ENCODE measurements around the gene ZYG11B. TPM values are rescaled to one million over a fixed set of nuclear protein-coding genes. Genes with fewer than 3 reads are reported as not detected.

Gene ZYG11B
- 15.9 TPM for polyA plus RNA-seq (2013, experiment 1 of 2)
- 16.4 TPM for polyA plus RNA-seq (2013, experiment 2 of 2)

DNA sequence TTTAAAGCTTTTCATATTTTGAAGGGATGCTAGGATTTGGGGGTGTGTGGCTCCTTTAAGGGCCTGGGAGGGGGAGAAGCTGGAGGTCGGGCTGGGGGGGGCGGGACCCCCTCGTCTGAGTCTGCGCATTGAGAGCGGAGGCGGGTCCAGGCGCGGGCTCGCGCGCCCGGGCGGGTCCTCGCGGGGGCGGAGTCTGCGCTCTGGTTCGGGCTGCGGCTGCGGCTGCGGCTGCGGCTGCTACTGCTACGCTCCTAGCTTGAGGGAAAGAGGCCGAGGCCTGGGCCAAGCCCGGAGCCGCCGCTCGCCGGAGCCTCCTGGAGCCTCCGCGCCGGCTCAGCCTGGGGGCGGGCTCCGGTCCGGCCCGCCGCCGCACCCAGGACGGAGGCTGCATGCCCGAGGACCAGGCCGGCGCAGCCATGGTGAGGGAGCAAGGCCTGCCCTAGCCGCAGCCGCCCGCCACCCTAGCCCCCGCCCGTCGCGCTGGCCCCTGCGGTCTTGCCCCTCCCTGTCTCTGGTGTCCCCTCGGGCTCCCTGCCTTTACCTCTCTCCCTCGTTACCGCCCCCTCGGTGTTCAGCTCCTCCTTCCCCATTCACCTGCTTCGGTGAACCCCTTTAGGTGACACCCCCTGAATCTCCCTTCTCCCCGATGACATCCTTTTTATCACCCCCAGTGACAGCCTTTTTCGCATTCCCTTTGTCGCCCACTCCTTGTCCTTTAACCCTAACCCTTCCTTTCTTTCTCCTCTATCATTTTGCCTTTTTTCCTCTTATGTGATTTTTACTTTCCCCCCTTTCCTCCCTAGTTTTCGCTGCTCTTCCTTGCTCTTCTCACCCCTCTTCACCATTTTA is at the start of gene ZYG11B:
ZYG11B (plus strand) TSS at position 189 of the 849 bp plus-strand sequence; CDS start at position 390, 201 bp downstream.
- WGBS, 2 donors (ENCODE audit: extremely low coverage in 2 of 2, insufficient read length in 2 of 2, insufficient replicate concordance in 1 of 2), result no CpG with 5 or more reads among the region's 59 CpGs
- peaks cover 0 to 3% (median 0%) of the 10 kb centered on the region in 3 experiments for H3K27me3 ChIP-seq (ENCODE audit: control insufficient read depth in 3 of 3, insufficient read depth in 3 of 3, low read depth in 1 of 3, low read length in 3 of 3)

DNA sequence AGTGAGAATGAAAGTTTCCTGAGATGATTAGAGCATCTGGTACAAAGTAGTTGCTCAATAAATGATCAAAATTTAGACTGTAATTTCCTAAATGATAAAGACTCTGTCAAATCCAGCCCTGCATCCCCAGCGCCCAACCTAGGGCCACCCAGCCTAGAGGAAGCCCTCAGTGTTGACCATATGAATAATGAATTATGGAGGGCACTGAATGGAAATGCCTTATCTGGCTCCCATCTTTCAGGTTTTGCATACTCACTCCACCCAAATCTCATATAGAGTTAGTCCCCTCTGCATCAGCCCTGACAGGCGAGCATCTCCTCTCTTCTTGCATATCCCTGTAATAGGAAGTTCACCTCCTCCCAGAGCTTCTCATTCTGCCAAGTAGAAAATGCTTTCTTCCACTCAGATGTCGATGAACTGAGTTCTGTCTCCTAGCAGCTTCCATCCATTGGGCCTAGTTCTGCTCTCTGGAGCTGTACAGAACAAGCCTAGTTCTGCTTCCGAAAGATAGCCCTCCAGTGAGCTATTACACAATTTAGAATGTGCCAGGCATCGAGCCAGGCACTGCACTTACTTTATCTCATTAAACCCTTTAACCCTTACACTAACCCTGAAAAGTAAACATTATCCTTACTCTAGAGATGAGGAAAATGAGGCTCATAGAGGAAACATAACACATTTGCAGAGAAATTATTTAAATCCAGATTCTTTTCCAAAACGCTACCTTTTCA is 49.0 kb upstream of the ZYG11B start:
- Histone ChIP-seq H3K4me1 (ENCODE audit: control insufficient read depth in 2 of 2, insufficient read depth in 1 of 2, low read depth in 1 of 2, low read length in 2 of 2) (peaks cover 8% of the 10 kb centered on the region in 2 donors), H3K4me2 (ENCODE audit: insufficient read depth, low read length, poor library complexity, severe bottlenecking) (no peak overlapping the region), H4K8ac (ENCODE audit: low read depth, low read length) (no peak overlapping the region), H3K9ac (ENCODE audit: low read depth, low read length, poor library complexity) (no peak overlapping the region), H3K4ac (ENCODE audit: low read length) (no peak overlapping the region), H2BK12ac (ENCODE audit: low read length) (no peak overlapping the region), H3K23ac (ENCODE audit: low read depth, low read length, poor library complexity) (no peak overlapping the region), H2BK5ac (ENCODE audit: low read length) (no peak overlapping the region), H2BK120ac (ENCODE audit: low read depth, low read length) (no peak overlapping the region), H3K4me3 (ENCODE audit: low read length in 2 of 2) (no peak overlapping the region), H3K36me3 (replicated peaks in 1 of 2; ENCODE audit: control insufficient read depth in 2 of 2, insufficient read depth in 2 of 2, low read length in 2 of 2) (no peaks in the 10 kb centered on the region), H2AFZ (ENCODE audit: low read length) (no peak overlapping the region), H3K27ac (replicated peaks; ENCODE audit: low read length) (no peak overlapping the region), H3K27me3 (ENCODE audit: control insufficient read depth in 3 of 3, insufficient read depth in 3 of 3, low read depth in 1 of 3, low read length in 3 of 3) (no peaks in the 10 kb centered on the region), H3K79me1 (ENCODE audit: low read depth, low read length) (no peaks in the 10 kb centered on the region), H3K9me3 (replicated peaks in 1 of 2; ENCODE audit: control insufficient read depth in 2 of 2, insufficient read depth in 1 of 2, low read depth in 1 of 2, low read length in 2 of 2) (no peaks in the 10 kb centered on the region), H3K18ac (ENCODE audit: low read length) (no peak overlapping the region), H4K91ac (ENCODE audit: low read depth, low read length, poor library complexity) (no peak overlapping the region), H2AK5ac (ENCODE audit: low read depth, low read length) (no peak overlapping the region), H2BK15ac (ENCODE audit: low read length) (no peak overlapping the region), H3K14ac (ENCODE audit: low read length) (no peak overlapping the region)
- DNase-seq (ENCODE audit: low spot score), result no peak
- WGBS, 2 donors (ENCODE audit: extremely low coverage in 2 of 2, insufficient read length in 2 of 2, insufficient replicate concordance in 1 of 2), result no CpG with 5 or more reads among the region's 6 CpGs

More for the DNA sequence above, at the start of gene ZYG11B:
- Histone ChIP-seq H3K14ac (ENCODE audit: low read length) (peak within 1 kb of the TSS; percentile 48), H2BK15ac (ENCODE audit: low read length) (no peak within 1 kb of the TSS), H3K27ac (replicated peaks; ENCODE audit: low read length) (peak within 1 kb of the TSS; percentile 86), H2AFZ (ENCODE audit: low read length) (peak within 1 kb of the TSS; percentile 97), H4K91ac (ENCODE audit: low read depth, low read length, poor library complexity) (no peak within 1 kb of the TSS), H3K36me3 (replicated peaks in 1 of 2; ENCODE audit: control insufficient read depth in 2 of 2, insufficient read depth in 2 of 2, low read length in 2 of 2) (peaks cover 0 to 9% of the 10 kb centered on the region in 2 donors), H4K8ac (ENCODE audit: low read depth, low read length) (no peak within 1 kb of the TSS), H3K4me2 (ENCODE audit: insufficient read depth, low read length, poor library complexity, severe bottlenecking) (peak within 1 kb of the TSS; percentile 82), H3K9ac (ENCODE audit: low read depth, low read length, poor library complexity) (peak within 1 kb of the TSS; percentile 96), H3K4ac (ENCODE audit: low read length) (no peak within 1 kb of the TSS), H3K79me1 (ENCODE audit: low read depth, low read length) (peaks cover 1% of the 10 kb centered on the region), H2AK5ac (ENCODE audit: low read depth, low read length) (no peak within 1 kb of the TSS), H3K4me3 (ENCODE audit: low read length in 2 of 2) (peak within 1 kb of the TSS; percentile 85 to 99), H2BK12ac (ENCODE audit: low read length) (no peak within 1 kb of the TSS), H2BK120ac (ENCODE audit: low read depth, low read length) (no peak within 1 kb of the TSS), H3K18ac (ENCODE audit: low read length) (peak within 1 kb of the TSS; percentile 89), H3K23ac (ENCODE audit: low read depth, low read length, poor library complexity) (peak within 1 kb of the TSS; percentile 76), H2BK5ac (ENCODE audit: low read length) (peak within 1 kb of the TSS; percentile 6), H3K4me1 (ENCODE audit: control insufficient read depth in 2 of 2, insufficient read depth in 1 of 2, low read depth in 1 of 2, low read length in 2 of 2) (peaks cover 3 to 4% of the 10 kb centered on the region in 2 donors), H3K9me3 (replicated peaks in 1 of 2; ENCODE audit: control insufficient read depth in 2 of 2, insufficient read depth in 1 of 2, low read depth in 1 of 2, low read length in 2 of 2) (no peaks in the 10 kb centered on the region)
- DNase-seq (ENCODE audit: low spot score), result peak; percentile 85

DNA sequence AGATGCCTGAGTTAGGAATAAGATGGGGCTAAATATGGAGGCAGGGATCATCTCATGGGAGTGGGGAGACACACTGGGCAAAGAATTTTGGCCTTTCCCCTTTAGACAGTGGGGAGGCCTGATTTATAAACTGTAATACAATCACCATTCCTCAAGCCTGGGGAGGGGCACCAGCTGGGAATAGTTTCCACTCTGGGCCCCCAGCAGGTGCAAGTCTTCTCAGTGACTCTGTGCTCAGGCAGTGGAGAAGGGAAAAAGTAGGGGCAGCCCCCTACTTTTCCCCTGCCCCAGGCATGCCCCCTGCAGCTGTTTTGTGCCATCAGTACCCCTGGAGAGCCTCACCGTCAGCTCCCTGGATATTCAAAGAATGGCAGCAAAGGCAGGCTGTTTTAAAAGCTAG is 47.2 kb upstream of the ZYG11B start:
- no peak overlapping the region for H3K9ac ChIP-seq (ENCODE audit: low read depth, low read length, poor library complexity)
- peak overlapping the region; percentile 43 for H3K27ac ChIP-seq (replicated peaks; ENCODE audit: low read length)
- H3K4me1 ChIP-seq (ENCODE audit: control insufficient read depth in 2 of 2, insufficient read depth in 1 of 2, low read depth in 1 of 2, low read length in 2 of 2), result peaks cover 6 to 8% of the 10 kb centered on the region in 2 donors
- no peak overlapping the region for H2AK5ac ChIP-seq (ENCODE audit: low read depth, low read length)
- H2BK12ac ChIP-seq (ENCODE audit: low read length), result no peak overlapping the region
- H2BK5ac ChIP-seq (ENCODE audit: low read length), result no peak overlapping the region
- no peak overlapping the region for H3K4ac ChIP-seq (ENCODE audit: low read length)
- no peak overlapping the region for H3K23ac ChIP-seq (ENCODE audit: low read depth, low read length, poor library complexity)
- H3K4me3 ChIP-seq (ENCODE audit: low read length in 2 of 2), result no peak overlapping the region
- H3K79me1 ChIP-seq (ENCODE audit: low read depth, low read length), result no peaks in the 10 kb centered on the region
- H4K8ac ChIP-seq (ENCODE audit: low read depth, low read length), result no peak overlapping the region
- H2BK120ac ChIP-seq (ENCODE audit: low read depth, low read length), result no peak overlapping the region
- WGBS, 2 donors (ENCODE audit: extremely low coverage in 2 of 2, insufficient read length in 2 of 2, insufficient replicate concordance in 1 of 2), result no CpG with 5 or more reads among the region's 1 CpG
- no peak overlapping the region for H3K14ac ChIP-seq (ENCODE audit: low read length)
- no peaks in the 10 kb centered on the region for H3K27me3 ChIP-seq (ENCODE audit: control insufficient read depth in 3 of 3, insufficient read depth in 3 of 3, low read depth in 1 of 3, low read length in 3 of 3)
- H3K36me3 ChIP-seq (replicated peaks in 1 of 2; ENCODE audit: control insufficient read depth in 2 of 2, insufficient read depth in 2 of 2, low read length in 2 of 2), result no peaks in the 10 kb centered on the region
- peak overlapping the region; percentile 11 for H2AFZ ChIP-seq (ENCODE audit: low read length)
- no peak for DNase-seq (ENCODE audit: low spot score)
- no peak overlapping the region for H4K91ac ChIP-seq (ENCODE audit: low read depth, low read length, poor library complexity)
- no peak overlapping the region for H3K18ac ChIP-seq (ENCODE audit: low read length)
- H2BK15ac ChIP-seq (ENCODE audit: low read length), result no peak overlapping the region
- no peaks in the 10 kb centered on the region for H3K9me3 ChIP-seq (replicated peaks in 1 of 2; ENCODE audit: control insufficient read depth in 2 of 2, insufficient read depth in 1 of 2, low read depth in 1 of 2, low read length in 2 of 2)
- no peak overlapping the region for H3K4me2 ChIP-seq (ENCODE audit: insufficient read depth, low read length, poor library complexity, severe bottlenecking)

GRCh38 chr1:52679498-52679897 is 46.8 kb upstream of the ZYG11B start:
- Histone ChIP-seq H3K4me1 (ENCODE audit: control insufficient read depth in 2 of 2, insufficient read depth in 1 of 2, low read depth in 1 of 2, low read length in 2 of 2) (peaks cover 6 to 8% of the 10 kb centered on the region in 2 donors), H2BK120ac (ENCODE audit: low read depth, low read length) (no peak overlapping the region), H2AK5ac (ENCODE audit: low read depth, low read length) (no peak overlapping the region), H2BK15ac (ENCODE audit: low read length) (no peak overlapping the region), H3K23ac (ENCODE audit: low read depth, low read length, poor library complexity) (no peak overlapping the region), H3K79me1 (ENCODE audit: low read depth, low read length) (no peaks in the 10 kb centered on the region), H3K27ac (replicated peaks; ENCODE audit: low read length) (no peak overlapping the region), H3K36me3 (replicated peaks in 1 of 2; ENCODE audit: control insufficient read depth in 2 of 2, insufficient read depth in 2 of 2, low read length in 2 of 2) (peaks cover 0 to 3% of the 10 kb centered on the region in 2 donors), H3K4ac (ENCODE audit: low read length) (no peak overlapping the region), H3K9ac (ENCODE audit: low read depth, low read length, poor library complexity) (no peak overlapping the region), H3K4me2 (ENCODE audit: insufficient read depth, low read length, poor library complexity, severe bottlenecking) (no peak overlapping the region), H2BK12ac (ENCODE audit: low read length) (no peak overlapping the region), H3K4me3 (ENCODE audit: low read length in 2 of 2) (no peak overlapping the region), H4K8ac (ENCODE audit: low read depth, low read length) (no peak overlapping the region), H3K27me3 (ENCODE audit: control insufficient read depth in 3 of 3, insufficient read depth in 3 of 3, low read depth in 1 of 3, low read length in 3 of 3) (no peaks in the 10 kb centered on the region), H2AFZ (ENCODE audit: low read length) (no peak overlapping the region), H3K14ac (ENCODE audit: low read length) (no peak overlapping the region), H4K91ac (ENCODE audit: low read depth, low read length, poor library complexity) (no peak overlapping the region), H3K18ac (ENCODE audit: low read length) (no peak overlapping the region), H2BK5ac (ENCODE audit: low read length) (no peak overlapping the region), H3K9me3 (replicated peaks in 1 of 2; ENCODE audit: control insufficient read depth in 2 of 2, insufficient read depth in 1 of 2, low read depth in 1 of 2, low read length in 2 of 2) (no peaks in the 10 kb centered on the region)
- WGBS, 2 donors (ENCODE audit: extremely low coverage in 2 of 2, insufficient read length in 2 of 2, insufficient replicate concordance in 1 of 2), result no CpG with 5 or more reads among the region's 5 CpGs
- DNase-seq (ENCODE audit: low spot score), result no peak
